Sigmoid colon (tissue), 4 donors: ENCODE data around the gene LTB4R.

ENCODE experiments used
- POLR2A ChIP-seq, 2 donors: fragments of 450-650 bp; IDR thresholded peaks; one replicate each; pipeline ENCODE4 v1.6.1; 2016; ENCODE audit warnings: antibody characterized with exemption in 2 of 2, mild to moderate bottlenecking in 2 of 2, moderate library complexity in 2 of 2
- POLR2AphosphoS5 ChIP-seq, 4 donors: sonication (generic); formaldehyde crosslinking; IDR thresholded peaks; one replicate each; pipeline ENCODE4 v1.6.1; 2017; ENCODE audit warnings: antibody characterized with exemption in 4 of 4
- TF ChIP-seq, protein P1 (sequence below), 4 experiments: fragments of 450-650 bp in 3 of 4; fragments of 200-600 bp in 1 of 4; IDR thresholded peaks; one replicate each; pipeline ENCODE4 v1.5.1; 2016 to 2019; ENCODE audit warnings: antibody characterized with exemption in 4 of 4, mild to moderate bottlenecking in 3 of 4, moderate library complexity in 2 of 4

DNA sequence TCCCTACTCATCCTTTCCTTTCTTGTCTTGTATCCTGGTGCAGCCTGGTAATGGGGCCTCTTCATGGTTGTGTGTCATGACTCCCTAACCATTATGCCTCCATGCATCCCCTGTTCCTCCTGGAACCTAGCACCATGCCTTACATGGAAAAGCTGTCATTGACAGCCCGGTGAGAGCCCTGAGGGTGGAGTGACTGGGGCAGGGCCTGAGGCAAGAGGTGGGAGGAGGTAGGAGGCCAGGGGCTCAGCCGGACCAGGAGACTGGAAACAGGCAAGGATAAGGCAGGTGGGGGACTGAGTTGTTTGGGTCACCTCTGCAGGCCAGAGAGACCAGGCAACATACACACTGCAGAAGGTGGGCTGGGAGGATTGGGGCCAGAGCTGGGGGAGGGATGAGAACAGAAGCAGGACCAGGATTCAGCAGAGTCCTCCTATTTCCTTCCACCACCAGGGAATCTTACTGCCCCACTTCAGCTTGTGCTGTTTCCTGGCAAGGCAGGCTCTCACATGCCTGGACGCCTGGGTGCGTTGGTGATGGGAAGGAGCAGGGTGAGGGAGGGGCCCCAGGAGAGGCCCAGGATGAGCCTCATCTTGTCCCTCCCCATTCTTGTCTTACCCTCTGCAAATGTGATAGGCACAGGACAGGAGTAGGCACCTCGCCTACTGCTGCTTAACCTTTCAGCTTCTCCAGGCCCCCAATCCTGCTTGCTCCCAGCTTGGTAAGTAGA, 1.6 kb upstream of the LTB4R start, which contains the start of gene LTB4R2:
- TF ChIP-seq, protein P1, sequence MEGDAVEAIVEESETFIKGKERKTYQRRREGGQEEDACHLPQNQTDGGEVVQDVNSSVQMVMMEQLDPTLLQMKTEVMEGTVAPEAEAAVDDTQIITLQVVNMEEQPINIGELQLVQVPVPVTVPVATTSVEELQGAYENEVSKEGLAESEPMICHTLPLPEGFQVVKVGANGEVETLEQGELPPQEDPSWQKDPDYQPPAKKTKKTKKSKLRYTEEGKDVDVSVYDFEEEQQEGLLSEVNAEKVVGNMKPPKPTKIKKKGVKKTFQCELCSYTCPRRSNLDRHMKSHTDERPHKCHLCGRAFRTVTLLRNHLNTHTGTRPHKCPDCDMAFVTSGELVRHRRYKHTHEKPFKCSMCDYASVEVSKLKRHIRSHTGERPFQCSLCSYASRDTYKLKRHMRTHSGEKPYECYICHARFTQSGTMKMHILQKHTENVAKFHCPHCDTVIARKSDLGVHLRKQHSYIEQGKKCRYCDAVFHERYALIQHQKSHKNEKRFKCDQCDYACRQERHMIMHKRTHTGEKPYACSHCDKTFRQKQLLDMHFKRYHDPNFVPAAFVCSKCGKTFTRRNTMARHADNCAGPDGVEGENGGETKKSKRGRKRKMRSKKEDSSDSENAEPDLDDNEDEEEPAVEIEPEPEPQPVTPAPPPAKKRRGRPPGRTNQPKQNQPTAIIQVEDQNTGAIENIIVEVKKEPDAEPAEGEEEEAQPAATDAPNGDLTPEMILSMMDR (IDR thresholded peaks at IDR 0.05): no peak
- TF ChIP-seq POLR2AphosphoS5 (IDR thresholded peaks at IDR 0.05) (no peak), POLR2A (IDR thresholded peaks at IDR 0.05) (no peak)
